HPDE6-E6E7 (cell line): Measurements from ENCODE around the gene C5orf58.
"Not testable (repeated sequence)": the region's sequence is repeated elsewhere in the genome, so short reads cannot be mapped to it uniquely, and the experiment has no call there.

Experiments
- DNase-seq: peaks from one replicate; pipeline ENCODE4 v3.0.0; 2011; ENCODE audit warnings: missing footprints; ENCODE audit errors: extremely low spot score

The C5orf58 gene

GRCh38 chr5:170223906-170224305, 8.9 kb upstream of the C5orf58 start:
- no peak for DNase-seq

DNA sequence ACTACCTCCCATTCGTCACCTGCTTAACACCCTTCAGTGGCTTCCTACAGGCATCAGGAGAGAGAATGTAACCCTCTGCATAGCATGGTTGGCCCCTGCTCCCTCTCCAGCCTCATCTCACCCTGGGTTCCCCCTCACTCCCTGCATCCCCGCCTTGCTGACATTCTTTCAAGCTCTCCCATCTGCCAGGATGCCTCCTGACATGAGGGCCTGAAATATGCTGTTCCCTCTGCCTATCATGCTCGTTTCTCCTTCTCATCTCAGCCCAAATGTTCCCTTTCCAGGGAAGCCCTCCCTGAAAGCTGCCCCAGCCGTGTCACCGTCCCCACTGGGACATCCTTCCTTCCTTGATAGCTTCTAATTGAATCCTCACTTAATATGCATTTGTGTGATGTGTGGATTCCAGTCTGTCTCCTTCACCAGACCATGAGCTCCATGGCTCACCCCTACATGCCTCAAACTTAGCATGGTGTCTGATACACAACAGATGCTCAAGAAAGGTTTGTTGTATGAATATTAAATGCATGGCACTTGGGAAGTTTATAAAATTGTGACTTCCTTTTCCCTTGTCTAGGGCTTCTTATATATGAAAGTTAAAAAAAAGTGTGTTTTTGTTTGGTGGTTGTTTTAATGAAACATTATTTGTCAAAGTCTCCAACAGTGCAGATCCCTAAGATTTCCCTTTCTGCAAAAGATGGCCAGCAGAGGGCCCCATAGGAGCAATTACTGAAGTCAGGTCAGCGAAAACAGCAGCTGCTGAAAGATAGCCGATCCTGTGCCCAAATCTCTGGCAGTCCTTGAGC, 7.3 kb upstream of the C5orf58 start:
- DNase-seq, result peak; percentile 59

DNA sequence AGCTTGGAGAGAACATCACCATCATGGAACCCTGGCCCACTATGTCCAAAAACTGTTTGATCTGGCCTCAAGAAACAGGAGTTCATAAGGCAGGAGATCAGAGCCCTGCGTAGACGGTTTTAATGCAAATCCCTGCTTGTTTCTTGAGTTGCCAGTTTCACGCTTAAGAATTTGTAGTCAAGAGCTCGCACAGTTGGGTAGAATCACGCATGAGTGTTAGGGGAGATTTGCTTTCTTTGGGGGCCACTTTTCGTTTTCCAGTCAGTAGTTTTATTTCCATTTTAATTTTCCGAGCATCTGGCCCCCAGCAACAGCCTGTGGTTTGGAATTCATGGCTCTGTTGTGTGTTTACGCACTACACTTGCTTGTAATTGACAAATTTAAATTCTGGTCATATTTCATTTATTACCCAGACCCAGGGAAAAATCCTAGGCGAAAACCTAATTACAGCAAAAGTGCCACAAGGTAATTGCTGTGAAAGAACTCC, 6.6 kb upstream of the C5orf58 start:
- DNase-seq, result no peak

DNA sequence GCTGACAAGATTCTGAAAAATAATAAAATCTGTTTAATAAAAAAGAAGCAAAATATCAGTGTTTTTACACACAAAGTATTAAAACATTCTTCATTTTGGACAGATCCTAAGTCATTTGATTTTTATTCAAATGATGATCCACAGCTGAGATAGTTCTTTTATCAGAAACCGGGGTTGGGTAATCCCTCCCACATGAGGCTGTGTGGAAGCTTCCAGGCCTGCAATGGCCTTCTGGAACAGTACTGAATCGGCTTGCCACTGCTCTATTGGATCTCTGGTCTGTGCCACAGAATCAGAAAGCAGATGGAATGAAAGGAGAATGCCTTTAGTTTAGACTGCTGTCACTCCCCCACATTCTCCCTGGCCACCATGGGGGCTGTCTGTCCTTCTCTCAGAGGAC, 6.1 kb upstream of the C5orf58 start:
- DNase-seq, result no peak

DNA sequence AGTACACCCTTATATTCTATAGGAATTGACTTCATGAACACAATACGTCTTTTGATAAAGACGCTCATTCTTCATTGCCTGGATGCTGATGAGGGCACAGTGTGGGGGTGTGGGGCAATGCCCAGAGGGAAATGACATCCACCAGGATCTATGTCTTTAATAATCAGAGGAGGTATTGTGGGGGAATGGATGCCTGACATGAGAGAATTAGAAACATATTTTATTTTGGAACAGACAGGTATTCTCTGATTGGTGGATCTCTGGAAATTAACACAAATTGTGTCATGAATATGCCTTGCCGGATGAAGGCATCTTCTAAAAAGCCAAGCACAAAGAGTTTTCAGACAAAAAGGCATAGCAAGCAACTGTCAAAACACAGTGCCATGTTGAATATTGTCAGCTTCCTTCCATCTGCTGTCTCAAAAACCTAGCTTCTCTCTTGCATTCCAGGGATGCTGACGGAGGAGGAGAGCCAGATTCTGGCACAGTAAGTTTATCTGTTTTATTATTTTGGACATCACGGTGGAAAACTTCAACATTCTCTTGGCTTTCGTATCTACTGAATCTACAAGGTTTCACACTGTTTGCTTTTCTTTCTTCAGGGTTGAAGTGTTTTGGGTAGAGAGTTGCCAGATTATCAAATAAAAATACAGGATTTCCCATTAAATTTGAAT, 3.9 kb upstream of the C5orf58 start:
- no peak for DNase-seq

GRCh38 chr5:170233358-170233892, 640 bp downstream of the C5orf58 start:
- DNase-seq, result no peak

- DNase-seq, result no peak
Measured at GRCh38 chr5:170235876-170236864, 3.4 kb downstream of the C5orf58 start.

- no peak for DNase-seq
Measured at GRCh38 chr5:170238456-170239196, 5.8 kb downstream of the C5orf58 start.

GRCh38 chr5:170245436-170245835, 12.7 kb downstream of the C5orf58 start:
- not testable (repeated sequence) for DNase-seq

DNA sequence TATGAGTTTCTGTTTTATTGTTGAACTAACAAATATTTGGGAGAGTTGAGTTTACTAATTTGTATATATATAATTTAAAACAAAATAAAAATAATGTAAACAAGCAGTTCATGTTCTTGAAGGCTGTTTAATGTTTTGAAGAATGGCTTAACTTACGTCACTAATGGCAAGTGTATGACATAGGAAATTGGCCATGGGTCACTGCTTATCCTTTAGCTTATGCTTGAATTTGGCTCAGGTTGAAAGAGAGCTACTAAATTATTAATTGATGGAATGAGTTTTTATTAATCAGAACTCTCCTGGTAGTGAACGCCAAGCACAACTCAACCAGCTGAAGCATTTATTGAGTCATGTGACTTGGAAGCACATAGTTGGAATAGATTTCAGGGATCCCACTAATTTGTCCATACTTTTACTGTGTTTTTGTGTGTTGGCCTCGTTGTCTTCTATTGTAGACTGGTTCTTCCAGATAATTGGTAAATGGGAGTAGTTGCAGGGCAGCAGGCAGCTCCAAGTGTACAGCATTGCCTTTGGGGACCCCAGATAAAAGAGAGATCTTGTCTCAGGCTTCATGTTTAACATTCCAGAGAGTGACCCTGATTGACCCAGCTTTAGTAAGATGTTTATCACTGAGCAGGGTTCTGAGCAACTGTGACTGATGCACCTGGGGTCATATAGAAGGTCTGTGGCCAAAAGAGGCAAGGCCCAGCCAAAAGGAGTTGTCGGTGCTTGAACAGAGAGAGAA, 13.5 kb downstream of the C5orf58 start:
- no peak for DNase-seq

- no peak for DNase-seq
Measured at GRCh38 chr5:170247363-170247762, 14.6 kb downstream of the C5orf58 start.

DNA sequence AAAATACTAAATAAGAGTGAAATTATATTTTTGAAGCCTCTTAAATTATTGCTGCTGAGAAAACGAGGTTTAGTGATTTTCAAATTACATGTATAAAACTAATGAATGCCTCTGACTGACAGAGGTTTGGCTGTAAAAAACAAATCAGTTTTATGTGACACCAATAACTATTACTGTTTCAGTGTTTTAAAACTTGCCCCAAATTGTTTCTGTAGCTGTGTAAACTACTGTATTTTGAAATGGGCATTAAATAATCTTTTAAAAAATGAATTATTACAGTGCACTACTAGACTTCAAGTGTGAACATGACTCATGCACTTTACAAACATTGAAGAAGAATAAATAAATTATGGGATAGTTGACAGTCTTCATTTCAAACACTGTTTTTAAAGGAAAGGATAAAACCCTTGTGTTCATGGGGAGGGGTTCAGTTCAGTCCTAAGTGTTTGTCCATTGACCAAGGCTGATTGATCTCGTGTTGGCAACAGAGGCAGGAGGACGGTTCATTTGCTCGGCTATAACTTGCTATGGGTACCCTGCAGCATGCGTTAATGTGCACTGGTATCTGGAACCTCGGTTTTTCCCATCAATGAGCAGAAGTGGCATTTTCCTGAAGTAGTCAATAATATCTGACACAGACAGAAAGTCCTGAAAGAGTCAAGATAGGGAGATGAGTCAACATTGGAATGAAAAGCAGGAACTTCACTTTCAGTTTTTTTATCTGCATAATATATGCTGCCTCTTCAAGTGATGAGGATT, 15.6 kb downstream of the C5orf58 start:
- DNase-seq, result no peak

DNA sequence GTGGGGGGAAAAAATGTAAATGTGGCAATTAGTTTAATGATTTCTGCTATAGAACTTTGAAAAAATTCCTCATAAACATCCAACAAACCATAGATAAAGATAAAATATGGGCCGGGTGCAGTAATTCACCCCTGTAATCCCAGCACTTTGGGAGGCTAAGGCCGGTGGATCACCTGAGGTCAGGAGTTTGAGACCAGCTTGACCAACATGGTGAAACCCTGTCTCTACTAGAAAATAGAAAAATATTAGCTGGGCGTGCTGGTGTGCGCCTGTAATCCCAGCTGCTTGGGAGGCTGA, 16.1 kb downstream of the C5orf58 start:
- not testable (repeated sequence) for DNase-seq

- no peak for DNase-seq
Measured at GRCh38 chr5:170249355-170249754, 16.6 kb downstream of the C5orf58 start.

- DNase-seq, result no peak
Measured at GRCh38 chr5:170250810-170251317, 18.1 kb downstream of the C5orf58 start.

- no peak for DNase-seq
Measured at GRCh38 chr5:170251462-170251861, 18.7 kb downstream of the C5orf58 start.

GRCh38 chr5:170252109-170252508, 19.3 kb downstream of the C5orf58 start:
- DNase-seq, result no peak

GRCh38 chr5:170252720-170253350, 20.1 kb downstream of the C5orf58 start:
- no peak for DNase-seq

- no peak for DNase-seq
Measured at GRCh38 chr5:170254056-170254455, 21.3 kb downstream of the C5orf58 start.
